GM04503 (cell line): ENCODE data around the gene RUFY4.
A peak's percentile ranks its signal among the peaks of the same experiment; 100 is the strongest.
"Not testable (repeated sequence)": the region's sequence is repeated elsewhere in the genome, so short reads cannot be mapped to it uniquely, and the experiment has no call there.

Source experiments
- DNase-seq: peaks from one replicate; pipeline ENCODE4 v3.0.0-alpha.2; 2012; ENCODE audit warnings: low read depth

RUFY4 gene

DNA sequence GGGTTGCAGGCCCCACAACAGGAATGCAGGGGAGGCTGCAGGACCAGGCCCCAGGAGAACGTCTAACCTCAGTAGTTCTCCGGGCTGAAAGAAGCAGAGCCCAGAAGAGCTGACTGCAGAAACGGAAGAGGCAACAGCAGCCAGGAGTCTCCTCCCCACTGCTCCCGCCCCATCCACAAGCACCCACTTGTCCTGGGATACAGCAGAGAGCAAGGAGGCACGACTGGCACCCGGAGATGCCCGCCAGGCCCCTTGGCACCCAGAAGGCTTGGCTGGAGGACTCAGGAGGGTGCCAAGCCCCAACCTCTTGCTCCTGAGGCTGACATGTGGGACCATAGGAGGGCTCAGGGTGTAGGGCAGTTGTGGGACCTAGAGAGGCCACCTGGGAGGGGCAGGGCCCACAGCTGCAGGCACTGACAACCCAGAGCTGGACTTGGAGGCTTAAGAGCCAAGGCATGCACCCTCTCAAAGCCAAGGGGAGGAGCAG, 37.2 kb upstream of the RUFY4 start:
- DNase-seq: no peak

DNA sequence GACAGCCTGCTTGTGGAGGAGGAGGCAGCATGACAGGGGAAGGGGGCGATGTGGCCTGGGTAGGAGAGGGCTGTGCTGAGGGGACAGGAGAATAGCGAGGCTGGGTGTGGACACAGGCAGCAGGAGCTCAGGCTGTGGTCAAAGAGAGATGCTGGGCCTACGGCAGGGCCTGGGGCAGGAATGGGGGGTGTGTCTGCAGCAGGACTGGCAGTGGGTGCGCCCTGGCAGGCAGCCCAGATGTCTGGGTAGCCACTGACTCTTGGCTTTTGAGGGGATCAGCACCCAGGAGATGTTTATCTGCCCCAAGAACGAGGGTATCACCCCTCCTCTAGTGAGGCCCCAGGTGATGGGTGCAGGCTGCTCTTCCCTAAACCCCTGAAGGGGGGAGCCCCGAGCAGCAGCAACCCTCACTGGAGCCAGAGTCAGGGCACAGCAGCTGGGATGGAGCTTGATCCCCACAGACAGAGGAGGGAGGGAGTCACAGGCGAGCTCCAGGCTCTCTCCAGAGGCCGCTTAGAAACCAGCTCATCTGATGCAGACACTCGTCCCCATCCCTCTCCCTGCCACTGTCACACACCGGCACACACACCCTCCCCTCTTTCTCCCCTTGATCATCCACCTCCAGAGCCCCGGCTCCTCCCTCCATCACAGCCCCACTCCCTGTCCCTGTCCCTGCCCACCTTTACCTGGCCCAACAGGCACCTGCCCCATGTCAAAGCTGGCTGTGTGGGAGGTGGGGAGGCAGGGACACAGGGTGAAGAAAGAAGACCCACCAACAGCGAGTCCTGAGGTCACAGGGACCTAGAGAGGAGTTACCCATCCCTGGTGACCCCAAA, 36.5 kb upstream of the RUFY4 start:
- DNase-seq: no peak

DNA sequence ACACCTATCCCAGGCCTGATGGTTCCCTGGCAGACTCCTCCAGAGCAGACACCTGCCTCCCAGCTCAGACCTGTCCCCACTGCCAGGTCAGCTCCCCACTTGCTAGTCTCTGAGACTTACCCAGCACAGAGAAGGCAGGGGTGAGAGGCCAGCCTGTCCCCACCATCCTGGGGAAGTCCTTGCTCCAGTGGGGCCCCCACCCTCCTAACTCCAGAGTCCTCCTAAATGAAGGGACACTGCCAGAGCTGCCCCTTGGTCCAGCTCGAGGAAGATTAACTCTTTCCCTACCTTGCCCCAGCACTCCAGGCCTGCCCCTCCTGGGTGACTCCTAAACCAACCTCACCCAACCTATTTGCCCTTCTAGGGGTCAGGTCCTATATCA, 35.9 kb upstream of the RUFY4 start:
- DNase-seq: no peak

DNA sequence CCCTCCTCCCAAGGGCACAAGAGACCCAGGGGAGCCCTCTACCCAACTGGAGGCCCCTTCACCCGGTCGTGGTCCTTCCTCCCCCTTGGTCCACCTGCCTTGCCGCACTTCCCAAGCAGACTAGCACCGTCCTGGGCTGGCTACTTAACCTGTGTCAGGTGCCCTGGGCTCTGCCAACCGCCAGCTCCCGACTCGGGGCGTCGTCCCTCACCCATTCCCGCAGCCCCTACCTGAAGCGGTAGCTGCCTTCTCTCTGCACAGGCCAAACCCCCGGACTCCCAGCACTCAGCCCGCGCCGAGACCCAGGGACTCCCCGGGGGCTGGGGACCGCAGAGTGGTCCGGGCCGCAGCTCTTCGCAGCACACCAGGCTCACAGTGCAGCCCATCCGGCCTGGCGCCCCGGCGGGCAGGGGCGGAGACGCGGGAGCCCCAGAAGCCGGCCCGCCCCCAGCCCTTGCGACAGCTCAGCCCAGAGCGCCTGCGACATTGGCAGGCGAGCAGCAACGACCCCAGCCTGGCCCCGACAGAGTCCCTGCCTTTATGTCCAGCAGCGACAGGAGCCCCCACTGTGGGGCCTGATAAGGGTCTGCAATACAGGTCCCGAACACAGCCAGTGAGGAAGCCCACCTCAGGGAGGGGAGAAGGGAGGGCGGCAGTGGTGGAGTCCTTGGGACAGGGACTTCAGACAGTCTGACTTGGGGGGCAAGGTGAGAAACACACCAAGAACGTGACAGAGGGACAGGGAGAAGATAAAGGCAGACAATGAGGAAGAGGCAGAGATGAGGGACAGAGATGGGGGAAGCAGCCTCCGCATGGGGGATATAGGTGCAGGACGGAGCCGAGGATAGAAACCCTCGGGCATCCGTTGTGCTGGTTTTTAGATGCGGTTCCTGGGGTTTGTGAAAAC, 35.2 kb upstream of the RUFY4 start:
- no peak for DNase-seq

DNA sequence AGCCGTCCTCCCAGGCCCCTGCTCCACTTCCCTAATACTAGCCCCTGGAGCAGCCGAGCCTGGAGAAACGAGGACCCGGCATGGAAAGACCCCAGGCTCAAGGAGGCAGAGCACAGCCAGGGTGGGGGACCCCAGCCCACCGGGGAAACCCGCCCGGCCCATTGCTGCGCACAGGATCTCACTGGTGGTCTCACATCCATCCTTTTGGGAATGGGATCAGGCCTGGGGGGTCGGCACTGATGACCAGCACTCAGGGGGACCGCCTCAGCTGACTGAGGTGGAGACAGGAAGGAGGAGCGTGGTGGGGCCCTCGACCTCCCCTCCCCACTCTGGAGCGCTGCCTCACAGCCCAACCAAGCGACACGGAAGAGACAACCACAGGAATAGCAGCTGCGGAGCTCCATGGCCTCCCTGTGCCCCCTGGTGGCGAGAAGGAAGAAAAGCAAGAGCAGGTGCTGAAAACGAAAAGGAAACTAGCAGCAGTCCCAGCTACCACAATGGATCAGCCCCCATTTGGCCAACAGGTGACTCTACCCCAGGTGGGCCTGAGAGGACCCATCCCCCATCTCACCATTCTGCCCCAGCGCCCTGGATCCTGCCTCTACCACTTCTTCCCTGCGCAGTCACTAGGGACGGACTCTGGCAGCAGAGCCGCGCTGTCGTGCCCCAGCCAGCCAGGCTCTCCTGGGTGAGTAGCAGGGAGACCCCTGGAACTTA, 34.4 kb upstream of the RUFY4 start:
- peak; percentile 4 for DNase-seq

DNA sequence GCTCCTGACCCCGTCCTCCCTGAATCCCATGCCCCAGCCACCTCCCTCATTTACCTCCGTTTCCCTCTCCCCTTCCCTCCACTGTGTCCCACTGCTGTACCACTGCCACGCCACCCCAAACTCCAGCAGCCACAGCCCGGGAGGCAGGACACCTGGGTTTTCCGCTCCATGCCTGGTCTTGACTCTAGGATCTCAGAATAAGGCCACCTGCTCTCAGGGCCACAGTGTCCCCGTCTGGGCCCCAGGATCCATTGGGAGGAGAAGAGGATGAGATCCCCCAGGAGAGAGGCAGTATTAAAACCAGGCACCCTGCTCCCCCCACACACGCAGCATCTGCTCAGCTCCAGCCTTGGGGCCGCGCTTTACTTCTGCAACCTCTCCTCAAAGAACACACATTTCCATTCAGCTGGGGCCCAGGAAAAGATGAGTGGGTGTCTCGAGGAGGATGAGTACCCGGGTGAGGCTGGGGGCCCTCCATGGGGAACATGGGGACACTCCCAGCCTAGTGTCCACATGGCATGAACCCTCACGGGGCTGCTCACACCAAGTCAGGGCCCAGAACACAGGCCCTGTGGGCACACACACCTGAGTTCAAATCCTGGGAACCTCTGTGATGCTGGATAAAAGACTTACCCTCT, 33.5 kb upstream of the RUFY4 start:
- DNase-seq: no peak

DNA sequence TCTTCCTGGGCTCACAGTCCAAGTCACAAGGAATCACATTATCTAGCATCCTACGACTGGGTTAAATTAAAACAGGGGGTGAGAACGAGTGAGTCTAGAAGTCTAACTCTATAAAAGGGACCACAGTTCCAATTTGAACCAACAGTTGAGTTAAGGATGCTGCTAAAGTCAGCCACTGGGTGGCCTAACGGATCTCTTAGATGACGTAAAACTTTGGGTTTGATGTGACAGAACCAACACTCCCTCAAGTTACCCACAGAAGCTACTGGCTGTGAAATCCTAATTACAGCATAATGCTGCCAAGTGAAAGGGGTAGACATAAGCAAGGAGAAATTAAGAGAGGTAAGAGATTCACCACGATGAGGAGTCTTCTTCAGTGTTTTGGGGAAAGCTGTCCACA, 32.7 kb upstream of the RUFY4 start:
- no peak for DNase-seq

DNA sequence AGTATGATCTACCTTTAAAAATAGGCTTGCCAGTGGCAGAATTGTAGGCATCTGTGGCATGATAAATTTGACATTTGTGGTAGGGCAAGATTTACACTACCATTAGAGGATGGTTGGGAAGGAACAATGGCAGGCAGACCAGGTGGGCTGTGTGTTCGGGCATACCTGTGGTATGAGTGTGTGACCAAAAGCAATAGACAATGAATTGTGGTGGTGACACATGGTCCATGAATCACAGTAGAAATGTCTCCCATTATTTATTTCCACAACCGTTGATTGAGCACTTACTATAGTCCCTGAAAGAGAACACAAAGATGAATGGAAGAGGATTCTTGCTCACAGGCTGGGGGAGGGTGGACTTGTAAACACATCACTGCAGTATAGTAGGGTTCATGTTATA, 29.9 kb upstream of the RUFY4 start:
- no peak for DNase-seq

DNA sequence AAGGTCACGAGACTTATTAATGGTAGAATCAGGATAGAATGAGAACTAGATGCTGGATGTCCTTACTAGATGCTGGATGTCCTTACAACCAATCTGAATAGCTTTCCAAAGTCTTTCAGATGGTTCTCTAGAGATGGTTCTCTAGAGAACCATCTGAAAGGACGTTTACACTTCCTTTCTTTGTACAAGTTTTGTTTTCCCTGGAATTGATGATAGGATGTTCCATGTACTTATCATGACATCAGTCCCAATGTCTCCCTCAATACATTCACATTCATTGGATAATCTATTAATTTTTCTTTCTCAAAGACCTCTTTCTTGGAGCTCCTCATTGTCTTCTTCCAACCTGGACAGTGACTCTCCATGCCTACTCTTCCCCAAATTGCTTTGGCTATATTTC, 28.2 kb upstream of the RUFY4 start:
- DNase-seq: no peak

DNA sequence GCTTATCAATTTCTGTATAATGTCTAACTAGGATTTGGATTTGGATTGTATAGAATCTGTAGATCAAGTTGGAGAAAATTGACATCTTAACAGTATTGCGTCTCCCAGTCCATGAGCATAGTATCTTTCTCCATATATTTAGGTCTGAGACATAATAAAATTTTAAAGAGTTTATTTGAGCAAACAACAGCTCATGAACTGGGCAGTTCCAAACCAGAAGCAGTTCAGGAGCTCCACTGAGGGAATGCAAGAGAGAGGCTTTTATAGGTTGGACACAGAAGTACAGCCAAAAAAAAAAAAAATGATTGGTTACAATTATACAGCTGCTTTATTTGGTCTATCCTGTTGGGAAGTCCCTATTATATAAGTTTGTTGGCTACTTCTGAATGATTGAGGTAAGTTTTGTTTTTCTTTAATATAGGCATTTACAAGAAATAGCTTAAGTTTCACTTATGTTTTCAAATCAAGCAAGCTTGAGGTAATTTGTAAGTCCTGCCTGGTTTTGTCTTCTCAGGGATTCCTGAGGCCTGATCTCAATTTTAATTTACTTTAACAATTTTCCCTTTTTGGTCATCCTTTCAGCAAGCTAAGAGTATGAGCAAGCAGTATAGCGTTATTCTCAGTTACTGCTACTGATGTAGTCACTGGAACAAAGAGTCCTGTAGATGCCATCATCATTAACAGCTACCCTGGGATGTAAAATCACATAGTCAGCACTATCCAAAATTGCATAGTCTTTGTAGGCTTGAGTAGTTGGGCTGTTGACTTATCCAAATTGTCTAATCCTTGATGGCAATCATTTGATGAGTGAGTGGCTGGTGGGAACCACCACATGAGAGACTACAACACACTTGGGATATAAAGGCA, 27.5 kb upstream of the RUFY4 start:
- DNase-seq: no peak

DNA sequence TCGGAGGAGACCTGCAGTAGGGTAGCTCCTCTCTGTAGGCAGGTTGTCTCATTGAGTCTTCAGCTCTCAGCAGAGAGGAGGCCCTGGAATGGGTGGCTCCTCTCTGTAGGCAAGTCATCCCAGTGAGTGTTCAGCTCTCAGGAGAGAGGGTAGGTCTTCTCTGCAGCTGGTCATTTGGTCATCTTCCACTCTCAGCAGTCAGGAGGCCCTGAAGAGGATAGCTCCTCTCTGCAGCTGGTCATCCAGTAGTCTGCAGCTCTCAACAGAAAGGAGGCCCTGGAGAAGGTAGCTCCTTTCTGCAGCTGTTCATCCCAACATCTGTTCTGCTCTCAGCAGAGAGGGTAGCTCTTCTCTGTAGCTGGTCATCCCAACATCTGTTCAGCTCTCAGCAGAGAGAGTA, 26.0 kb upstream of the RUFY4 start:
- no peak for DNase-seq

DNA sequence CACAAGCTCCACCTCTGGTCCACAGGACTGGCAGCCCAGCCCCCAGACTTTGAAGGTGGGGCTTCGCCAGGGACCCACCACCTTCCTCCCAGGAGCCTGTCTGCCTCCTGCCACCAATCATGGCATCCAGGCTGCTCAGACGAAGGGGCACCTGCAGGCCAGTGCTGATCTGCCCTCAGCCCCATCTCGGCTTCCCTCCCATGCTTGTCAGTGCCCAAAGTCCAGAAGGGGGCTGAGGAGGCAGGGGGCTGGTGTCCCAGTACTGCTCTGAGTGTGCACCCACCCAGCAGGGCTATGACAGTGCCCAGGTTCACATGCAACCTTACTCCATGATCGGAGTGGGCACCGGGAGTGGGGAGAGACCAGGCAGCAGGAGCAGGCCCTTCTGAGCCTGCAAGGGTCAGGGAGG, 25.3 kb upstream of the RUFY4 start:
- no peak for DNase-seq

DNA sequence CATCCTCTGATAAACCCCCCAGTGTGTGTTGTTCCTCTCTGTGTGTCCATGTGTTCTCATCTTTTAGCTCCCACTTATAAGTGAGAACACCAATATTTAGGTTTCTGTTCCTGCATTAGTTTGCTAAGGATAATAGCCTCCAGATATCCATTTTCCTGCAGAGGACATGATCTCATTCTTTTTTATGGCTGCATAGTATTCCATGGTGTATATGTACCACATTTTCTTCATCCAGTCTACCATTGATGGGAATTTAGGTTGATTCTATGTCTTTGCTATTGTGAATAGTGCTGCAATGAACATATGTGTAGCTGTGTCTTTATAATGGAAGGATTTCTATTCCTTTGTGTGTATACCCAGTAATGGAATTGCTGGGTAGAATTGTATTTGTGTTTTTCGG, 24.5 kb upstream of the RUFY4 start:
- DNase-seq: not testable (repeated sequence)

DNA sequence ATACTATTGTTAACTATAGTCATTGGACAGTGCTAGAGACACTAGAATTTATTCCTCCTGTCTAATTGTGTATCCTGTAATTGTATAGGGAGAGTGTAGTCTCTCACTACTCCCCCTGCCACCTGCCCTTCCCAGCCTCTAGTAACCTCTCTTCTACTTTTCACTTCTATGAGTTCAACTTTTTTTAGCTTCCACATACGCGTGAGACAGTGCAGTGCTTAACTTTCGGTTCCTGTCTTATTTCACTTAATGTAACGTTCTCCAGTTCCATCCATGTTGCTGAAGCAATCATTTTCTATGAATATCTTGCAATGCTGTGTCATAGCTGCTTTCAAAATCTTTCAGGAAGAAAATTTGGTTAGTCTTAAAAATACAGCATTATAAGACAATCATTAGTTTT, 22.8 kb upstream of the RUFY4 start:
- no peak for DNase-seq

DNA sequence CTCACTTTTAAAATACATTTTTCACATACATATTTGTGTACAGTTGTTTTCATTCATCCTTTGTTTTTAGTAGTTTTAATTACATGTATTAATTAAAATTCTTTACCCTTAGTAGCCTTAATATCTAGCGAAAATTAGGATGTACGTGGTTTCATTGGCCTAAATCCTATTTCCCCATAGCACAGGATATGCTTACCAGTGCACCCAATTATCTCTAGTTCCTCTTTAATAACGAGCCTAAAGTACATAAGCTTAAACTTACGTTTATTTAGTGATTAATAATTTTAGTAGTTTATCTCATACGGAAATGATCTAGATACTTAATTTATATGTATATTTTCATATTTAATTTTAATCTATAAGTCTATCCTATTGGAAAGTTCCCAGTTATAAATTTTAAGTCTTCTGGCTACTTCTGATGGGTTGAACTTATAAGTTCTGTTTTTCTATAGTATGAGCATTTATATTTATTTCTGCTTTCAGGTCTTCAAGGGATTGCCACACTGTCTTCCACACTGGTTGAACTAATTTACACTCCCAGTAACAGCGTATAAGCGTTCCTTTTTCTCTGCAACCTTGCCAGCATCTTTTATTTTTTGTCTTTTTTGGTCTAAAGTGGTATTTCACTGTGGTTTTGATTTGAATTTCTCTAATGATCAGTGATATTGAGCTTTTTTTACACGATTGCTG, 21.4 kb upstream of the RUFY4 start:
- no peak for DNase-seq

DNA sequence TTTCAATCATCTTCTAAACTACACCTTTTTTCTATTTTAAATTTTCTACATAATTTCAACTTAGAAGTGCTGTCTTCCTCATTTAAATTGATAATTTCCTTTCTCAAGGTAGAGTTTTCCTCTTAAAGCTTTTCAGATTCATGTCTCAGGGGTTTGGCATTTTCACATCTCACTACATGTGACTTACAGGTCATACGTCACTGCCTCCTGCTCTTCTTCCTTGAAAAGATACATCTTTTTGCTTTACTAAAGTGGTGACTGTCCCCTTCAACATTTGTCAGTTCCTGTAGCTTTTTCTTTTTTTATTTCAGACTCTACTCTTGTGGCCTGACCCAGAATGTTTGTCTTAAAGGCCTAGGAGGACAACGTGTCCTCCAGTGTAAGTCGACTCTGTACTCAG, 17.1 kb upstream of the RUFY4 start:
- DNase-seq: no peak

DNA sequence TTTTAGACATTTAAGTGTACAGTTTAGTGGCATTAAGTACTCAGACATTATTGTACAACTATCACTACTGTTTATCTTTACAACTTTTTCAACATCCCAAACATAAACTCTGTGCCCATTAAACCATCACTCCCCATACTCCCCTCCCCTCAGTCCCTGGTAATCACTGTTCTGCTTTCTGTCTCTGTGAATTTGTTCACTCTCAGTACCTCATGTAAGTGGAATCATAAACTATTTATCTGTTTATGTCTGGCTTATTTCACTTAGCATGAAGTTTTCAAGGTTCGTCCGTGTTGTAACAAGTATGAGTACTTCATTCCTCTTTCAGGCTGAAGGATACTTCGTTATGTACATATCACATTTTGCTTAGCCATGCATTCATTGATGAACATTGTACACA, 9.8 kb upstream of the RUFY4 start:
- DNase-seq: no peak

DNA sequence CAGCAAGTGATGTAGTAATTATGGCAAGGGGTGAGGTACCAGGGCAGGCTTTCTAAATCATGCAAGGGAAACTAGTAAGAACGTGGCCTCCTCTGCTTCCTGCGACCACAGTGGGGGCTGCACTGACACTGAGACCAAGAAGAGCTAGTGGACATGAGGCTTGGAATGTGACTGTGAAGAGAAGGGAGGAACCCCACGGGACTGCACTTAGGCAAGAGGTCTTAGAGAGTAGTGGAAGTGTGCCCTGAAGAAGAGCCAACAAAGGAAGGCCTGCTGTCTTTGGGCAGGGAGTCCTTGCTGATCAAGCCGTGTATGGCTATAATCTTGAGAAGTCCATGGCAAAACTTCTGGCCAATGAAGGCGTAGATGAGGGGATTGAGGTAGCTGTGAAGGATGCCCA, 8.9 kb upstream of the RUFY4 start:
- DNase-seq: no peak

DNA sequence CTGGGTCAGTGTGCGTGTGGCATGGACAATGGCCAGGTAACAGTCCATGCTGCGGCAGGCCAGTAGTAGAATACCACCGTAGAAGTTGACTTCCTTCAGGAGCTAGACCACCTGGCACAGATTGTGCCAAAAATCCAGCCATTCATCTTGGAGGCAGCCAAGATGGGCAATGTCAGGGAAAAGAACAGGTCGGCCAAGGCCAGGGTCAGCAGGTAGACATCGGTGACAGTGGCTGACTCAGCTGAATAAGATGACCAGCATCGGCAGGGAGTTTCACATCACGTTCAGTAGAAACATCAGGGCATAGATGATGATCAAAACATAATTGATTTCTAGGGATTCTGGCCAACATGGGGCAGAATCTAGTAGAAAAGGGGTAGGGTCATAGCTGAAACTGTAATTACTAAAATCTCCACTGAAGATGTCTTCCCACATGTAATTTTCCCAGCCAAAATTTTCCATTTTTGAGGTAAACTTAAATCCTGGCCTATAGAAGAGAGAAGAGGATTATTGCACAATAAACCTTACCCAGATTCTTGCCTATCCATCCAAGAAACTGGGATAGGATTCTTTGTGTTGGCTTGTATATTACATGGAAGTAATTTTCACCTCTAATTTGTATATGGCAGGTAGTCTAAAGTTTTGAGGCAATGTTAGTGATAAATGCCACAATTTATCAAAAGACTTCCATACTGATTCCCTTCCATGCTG, 7.9 kb upstream of the RUFY4 start:
- DNase-seq: no peak

DNA sequence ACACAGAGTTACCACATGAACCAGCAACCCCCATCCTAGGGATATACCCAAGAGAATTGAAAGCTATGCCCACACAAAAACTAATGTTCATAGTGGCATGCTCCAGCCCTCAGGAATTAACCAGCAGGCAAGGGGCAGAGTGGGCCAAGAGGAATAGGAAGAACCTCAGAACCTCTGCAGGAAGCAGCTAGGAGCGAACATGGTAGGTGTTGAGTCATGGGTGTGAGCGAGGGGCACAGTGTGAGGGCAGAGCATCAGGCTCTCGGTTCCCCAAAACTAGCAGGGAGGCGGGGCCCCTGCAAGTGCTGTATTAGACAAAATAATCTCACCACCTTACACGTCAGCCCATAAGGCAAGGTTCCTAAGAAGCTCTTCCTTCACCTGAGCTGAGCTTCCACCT, 5.6 kb upstream of the RUFY4 start:
- DNase-seq: no peak
